Renal pelvis (tissue), 1 donor: ENCODE measurements around the gene TARP.
A peak's percentile ranks its signal among the peaks of the same experiment; 100 is the strongest.
"Not testable (repeated sequence)": the region's sequence is repeated elsewhere in the genome, so short reads cannot be mapped to it uniquely, and the experiment has no call there.

Source experiments
- DNase-seq: peaks from one replicate; pipeline ENCODE4 v3.0.0-alpha.2; 2013

The TARP gene

DNA sequence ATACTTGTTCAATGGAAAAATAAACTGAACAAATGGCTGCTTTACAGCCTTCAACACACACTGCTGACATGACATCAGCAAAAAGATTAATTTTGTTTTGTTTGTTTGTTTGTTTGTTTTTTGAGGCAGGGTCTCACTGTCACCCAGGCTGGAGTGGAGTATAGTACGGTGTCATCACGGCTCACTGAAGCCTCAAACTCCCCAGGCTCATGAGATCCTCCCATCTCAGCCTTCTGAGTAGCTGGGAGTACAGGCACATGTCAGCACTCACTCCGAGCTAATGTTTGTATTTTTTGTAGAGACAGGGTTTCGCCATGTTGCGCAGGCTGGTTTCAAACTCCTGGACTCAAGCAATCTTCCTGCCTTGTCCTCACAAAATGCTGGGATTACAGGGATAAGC, 10.9 kb downstream of the TARP start:
- no peak for DNase-seq

GRCh38 chr7:38262026-38262425, 11.4 kb downstream of the TARP start:
- not testable (repeated sequence) for DNase-seq

GRCh38 chr7:38261601-38262000, 11.8 kb downstream of the TARP start:
- not testable (repeated sequence) for DNase-seq

GRCh38 chr7:38259157-38259556, 14.3 kb downstream of the TARP start:
- not testable (repeated sequence) for DNase-seq

DNA sequence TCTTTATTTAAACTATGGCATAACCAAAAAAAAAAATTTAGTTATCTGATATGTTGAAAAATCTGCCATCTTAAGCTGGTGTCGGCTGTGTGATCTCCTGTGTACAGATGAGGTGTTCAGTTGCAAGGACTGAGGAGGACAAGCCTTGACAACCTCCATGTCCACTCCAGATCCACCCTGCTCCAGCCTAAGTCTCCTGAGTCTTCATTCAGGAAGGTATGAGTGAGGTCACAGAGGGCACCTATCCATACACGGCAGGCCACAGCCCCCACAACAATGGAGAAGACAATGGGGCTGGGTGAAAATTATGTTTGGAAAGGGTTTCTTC, 16.1 kb downstream of the TARP start:
- DNase-seq, result no peak

DNA sequence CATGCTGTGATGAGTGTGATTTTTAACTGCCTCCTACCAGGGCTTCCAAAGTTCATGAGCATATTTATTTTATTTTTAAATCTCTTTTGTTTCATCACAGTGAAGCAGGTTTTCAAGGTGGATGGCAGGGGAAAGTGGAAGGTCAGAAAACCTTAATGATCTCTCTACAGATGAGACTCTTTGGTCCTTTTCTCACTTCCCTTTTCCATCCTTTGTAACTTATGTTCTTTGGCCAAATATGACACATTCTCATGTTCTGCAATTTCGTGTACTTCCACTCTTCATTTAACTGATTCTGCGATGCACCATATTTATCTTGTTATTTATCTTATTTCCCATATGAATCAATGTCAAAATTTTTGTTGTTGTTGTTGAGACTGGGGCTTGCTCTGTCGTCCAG, 23.6 kb downstream of the TARP start:
- DNase-seq, result not testable (repeated sequence)

GRCh38 chr7:38248069-38248567, 25.3 kb downstream of the TARP start:
- no peak for DNase-seq

GRCh38 chr7:38245409-38245977, 27.9 kb downstream of the TARP start:
- no peak for DNase-seq

DNA sequence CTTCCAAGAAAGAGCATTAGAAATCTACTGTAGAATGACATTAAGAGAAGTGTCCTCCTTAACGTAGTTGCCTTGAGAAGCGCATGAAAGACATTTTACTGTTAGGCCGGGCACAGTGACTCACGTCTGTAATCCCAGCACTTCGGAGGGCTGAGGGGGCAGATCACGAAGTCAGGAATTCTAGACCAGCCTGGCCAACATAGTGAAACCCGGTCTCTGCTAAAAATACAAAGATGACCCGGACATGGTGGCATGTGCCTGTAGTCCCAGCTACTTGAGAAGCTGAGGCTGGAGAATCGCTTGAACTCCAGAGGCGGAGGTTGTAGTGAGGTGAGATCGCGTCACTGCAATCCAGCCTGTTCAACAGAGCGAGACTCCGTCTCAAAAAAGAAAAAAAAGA, 28.9 kb downstream of the TARP start:
- DNase-seq, result no peak

DNA sequence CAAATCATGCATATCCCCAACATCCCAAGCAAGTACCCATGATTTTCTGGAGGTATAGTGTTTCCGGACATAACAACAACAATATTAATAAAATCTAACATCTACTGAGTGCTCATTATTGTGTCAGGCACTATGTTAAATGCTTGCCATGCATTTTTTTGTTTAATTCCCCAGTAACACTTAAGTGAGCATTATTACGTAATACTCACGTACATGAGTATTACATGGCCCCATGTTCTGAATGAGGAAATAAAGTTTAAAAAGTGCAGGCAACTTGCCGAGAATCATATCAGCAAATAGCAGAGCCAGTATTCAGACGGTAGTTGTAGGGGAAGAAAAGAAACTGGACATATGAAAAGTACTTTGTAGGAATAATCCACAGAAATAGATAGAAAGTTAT, 30.1 kb downstream of the TARP start:
- not testable (repeated sequence) for DNase-seq

DNA sequence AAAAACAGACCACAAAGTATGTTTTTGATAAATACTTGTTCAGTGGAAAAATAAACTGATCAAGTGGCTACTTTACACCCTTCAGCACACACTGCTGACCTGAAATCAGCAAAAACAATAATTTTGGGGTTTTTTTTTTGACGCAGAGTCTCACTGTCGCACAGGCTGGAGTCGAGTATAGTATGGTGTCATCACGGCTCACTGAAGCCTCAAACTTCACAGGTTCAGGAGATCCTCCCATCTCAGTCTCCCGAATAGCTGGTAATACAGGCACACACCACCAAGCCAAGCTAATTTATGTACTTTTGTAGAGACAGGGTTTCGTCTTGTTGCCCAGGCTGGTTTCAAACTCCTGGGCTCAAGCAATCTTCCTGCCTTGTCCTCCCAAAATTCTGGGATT, 30.6 kb downstream of the TARP start:
- DNase-seq, result no peak

GRCh38 chr7:38241071-38241470, 32.4 kb downstream of the TARP start:
- no peak for DNase-seq

- not testable (repeated sequence) for DNase-seq
Observed at GRCh38 chr7:38239129-38239528, 34.3 kb downstream of the TARP start.

DNA sequence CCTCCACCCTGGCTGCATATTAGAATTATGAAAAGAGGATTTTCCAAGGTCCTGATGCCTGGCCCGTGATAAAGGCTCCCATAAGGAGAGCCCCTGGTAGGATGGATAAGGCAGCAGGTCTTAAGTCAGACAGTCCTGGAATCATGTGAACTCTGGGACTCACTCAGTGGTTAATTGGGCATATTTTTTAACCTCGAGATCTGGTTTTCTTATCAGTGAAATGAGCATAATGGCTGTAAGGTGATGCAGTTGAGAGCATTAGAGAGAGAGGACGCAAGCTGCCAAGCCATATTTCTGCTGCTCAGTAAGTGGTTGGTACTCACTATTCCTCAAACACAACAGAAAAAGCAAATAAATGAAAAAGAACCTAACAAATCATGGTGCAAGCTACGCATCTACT, 37.8 kb downstream of the TARP start:
- no peak for DNase-seq

DNA sequence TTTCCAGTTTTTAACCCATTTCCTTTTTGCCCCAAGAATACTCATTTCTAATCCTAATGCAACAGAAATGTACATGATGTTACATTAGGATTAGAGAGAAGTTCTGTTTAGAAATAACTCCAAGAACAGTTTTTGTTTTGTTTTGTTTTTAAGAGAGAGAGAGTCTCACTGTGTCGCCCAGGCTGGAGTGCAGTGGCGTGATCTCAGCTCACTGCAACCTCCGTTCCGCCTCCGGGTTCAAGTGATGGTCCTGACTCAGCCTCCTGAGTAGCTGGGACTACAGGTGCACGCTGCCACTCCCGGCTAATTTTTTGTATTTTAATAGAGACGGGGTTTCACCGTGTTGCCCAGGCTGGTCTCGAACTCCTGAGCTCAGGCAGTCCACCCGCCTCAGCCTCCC, 38.7 kb downstream of the TARP start:
- DNase-seq, result not testable (repeated sequence)

DNA sequence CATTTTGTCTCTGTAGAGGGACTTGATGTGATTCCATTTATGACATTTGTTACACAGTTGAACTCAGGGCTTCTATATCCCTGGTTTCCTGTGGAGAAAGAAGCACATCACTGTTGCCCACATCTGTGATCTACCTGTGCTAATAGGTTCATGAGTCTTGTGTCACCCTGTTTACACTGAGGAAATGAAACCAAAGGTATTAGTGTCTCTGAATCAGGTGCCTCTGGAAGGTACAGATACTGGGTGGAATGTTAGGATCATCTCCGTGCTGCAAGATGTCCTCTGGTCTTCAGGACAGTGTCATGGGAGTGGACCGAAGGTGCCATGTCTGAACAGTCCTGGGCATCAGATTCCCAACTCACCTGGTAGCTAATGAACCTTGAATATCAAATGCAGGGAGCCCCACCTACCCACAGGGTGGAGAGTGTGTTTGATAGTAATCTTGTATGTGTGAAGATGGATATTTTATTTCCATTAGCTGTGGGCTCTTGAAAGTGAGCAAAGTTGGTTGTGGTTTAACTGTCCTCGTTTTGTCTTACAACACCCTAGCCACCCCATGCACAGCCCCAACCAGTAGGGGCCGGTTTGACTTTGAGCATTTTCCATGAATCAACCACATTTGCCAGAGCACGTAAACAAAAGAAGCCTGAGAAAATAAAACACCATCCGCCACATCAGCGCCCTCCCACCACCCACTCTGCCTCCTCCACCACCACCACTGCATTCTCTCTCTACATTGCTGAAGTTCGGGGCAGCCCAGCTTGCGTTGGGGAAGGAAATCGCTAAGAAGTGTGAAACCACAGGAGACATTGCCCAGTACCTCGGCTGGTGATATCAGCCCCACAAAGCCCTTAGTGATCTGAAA, 40.7 kb downstream of the TARP start:
- no peak for DNase-seq

DNA sequence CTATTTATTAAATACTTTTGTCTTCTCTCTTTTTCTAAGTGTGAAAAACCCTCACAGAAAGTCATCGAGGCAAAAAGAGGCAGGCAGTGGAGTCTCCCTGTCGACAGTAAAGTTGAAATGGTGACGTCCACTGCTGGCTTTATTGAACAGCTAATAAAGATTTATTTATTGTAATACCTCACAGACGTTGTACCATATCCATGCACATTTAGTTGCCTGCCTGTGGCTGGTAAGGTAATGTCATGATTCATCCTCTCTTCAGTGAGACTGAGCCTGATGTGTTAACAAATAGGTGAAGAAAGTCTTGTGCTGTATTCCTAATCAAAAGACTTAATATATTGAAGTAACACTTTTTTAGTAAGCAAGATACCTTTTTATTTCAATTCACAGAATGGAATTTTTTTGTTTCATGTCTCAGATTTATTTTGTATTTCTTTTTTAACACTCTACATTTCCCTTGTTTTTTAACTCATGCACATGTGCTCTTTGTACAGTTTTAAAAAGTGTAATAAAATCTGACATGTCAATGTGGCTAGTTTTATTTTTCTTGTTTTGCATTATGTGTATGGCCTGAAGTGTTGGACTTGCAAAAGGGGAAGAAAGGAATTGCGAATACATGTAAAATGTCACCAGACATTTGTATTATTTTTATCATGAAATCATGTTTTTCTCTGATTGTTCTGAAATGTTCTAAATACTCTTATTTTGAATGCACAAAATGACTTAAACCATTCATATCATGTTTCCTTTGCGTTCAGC, 43.4 kb downstream of the TARP start:
- no peak for DNase-seq

DNA sequence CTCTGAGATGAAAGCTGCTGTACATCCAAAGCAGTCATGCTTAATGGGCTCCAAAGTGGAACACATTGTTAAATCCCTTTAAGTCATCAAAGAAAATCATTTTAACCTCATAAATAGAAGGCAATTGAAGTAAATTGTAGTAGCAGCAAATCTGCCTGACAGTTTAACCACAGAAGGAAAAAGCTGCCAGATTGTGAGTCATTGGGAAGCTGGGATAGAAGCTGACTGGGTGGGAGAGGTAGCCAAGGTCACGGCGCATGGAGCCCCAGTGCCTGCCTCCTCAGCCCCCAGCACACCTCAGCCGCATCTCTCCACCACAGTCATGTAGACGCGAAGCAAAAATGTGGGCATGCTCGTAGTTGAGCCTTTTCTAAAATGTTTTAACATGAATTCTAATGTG, 44.0 kb downstream of the TARP start:
- no peak for DNase-seq

- no peak for DNase-seq
Observed at GRCh38 chr7:38224392-38224791, 49.0 kb downstream of the TARP start.

DNA sequence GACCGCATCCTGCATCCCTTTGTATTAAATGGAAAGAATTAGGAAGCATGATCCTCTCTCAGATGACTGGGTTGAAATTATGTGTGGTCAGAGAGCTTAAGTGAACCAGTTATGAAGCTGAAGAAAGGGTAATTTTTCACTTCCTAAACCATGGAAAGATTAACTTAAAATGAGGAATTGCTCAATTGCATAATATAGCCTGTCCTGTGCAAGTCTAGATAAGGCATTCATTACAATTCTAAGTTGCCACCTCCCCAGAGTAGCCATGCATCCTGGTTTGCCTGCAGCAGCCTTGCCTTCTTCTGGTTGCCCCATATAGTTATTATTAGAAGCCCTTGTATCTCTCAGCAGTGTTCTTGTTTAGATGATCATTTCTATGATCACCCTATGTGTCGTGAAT, 50.1 kb downstream of the TARP start:
- no peak for DNase-seq

DNA sequence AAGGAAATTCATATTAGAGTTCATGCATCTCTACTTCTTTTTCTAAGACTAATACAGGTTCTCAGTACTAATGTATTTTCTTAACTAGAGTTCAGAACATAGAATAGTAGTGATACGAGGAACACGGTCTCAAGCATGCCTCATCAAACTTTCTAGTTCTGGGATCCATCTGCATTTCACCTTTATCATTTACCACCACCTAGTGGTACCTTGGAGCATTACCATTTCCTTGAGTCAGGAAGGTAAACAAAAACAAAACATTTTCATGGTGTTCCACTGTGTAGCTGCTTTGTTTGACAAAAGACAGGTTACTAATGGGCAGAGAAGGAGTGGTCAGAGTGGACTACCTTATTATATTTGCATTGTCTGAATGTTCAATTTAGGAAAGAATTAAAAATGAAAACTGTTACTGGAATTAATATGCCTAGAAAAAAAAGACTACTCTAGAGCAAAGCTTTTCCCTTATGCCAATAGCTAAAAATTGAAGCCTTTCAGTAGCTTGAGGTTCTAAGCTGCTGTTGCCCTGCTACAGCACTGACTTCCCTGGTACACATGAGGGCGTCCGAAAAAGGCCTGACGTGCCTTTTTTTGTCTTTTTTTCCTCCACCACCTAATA, 50.8 kb downstream of the TARP start:
- peak; percentile 53 for DNase-seq

DNA sequence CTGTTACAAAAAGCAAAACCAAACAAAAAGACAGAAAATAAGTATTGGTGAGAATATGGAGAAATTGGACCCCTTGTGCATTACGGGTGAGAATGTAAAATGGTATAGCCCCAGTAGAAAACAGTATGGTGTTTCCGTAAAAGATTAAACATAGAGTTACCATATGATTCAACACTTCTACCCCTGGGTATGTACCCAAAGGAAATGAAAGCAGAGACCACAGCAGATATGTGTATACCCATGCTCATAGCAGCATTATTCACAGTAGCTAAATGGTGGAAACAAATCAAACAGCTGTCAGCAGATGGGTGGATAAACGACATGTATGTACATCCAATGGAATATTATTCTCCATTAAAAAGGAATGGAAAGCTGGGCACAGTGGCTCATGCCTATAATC, 53.0 kb downstream of the TARP start:
- DNase-seq, result no peak
